Vagina (tissue), 2 donors: ENCODE data around the gene CHRNB4.

Experiments
- CTCF ChIP-seq, 3 experiments: fragments of 450-650 bp in 2 of 3; fragments of 200-600 bp in 1 of 3; sonication (generic) in 1 of 3; IDR thresholded peaks; one replicate each; pipeline ENCODE4 v1.5.1; 2017 to 2019; ENCODE audit warnings: antibody characterized with exemption in 3 of 3, mild to moderate bottlenecking in 2 of 3, moderate library complexity in 2 of 3
- POLR2A ChIP-seq, 2 donors: fragments of 450-650 bp; IDR thresholded peaks; one replicate each; pipeline ENCODE4 v1.6.1; 2017; ENCODE audit warnings: antibody characterized with exemption in 2 of 2, mild to moderate bottlenecking in 2 of 2, moderate library complexity in 2 of 2

DNA sequence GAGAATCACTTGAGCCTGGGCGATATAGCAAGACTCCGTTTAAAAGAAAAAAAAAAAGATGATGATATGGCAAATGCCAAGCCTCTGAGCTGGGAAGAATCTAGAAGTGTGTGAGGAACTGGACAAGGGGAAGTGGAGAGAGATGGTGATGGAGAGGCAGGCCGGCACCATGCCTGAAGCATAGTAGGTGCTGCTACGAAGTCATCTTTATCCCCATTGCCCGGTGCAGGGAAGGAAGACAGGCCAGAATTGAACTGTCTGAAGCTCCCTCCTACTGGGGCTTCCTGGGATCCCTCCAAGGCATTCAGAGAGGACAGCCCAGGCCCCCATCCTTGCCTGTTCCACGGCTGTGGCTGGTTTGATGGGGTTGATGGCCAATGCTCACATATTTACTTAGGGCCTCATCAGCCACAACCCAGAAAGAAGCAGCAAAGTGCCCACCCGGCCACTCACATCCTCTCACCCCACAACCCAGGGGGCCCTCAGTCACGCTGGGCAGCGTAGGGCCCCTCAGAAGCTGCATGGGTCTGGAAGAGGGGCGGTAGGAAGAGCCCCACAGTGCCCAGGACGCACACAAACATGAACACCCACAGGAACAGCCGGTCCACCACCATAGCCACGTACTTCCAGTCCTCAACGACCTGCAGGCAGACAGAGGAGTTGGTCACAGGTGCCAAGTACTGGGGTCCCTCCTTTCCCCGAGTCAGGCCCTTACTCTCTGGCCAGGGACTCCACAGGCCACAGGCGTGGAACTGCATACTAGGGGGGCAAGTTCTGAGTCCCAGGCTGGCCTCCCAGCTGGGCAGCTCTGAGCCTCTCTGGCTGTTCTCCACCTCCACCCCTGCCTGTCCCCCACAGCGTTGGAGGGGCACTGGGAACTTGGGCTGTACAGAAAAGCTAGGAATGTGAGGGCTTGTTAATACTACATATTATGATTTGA lies 16.1 kb downstream of the CHRNB4 start:
- TF ChIP-seq CTCF (IDR thresholded peaks at IDR 0.05) (no peak), POLR2A (IDR thresholded peaks at IDR 0.05) (no peak)
